ENCODE measurements around the gene CCDC149.

- TF ChIP-seq CTCF (IDR thresholded peaks at IDR 0.05; ENCODE audit: low read length) (no peak), EZH2 (optimal IDR thresholded peaks at IDR 0.05; ENCODE audit: low read depth, low read length) (no peak), EZH2phosphoT487 (IDR thresholded peaks at IDR 0.05; ENCODE audit: low read length) (no peak)
These were observed 18.6 kb downstream of the CCDC149 start for GRCh38 chr4:24894243-24894642.
